HPDE6-E6E7 (cell line): ENCODE measurements around the gene PARD3.
"Not testable (repeated sequence)": the region's sequence is repeated elsewhere in the genome, so short reads cannot be mapped to it uniquely, and the experiment has no call there.

Source experiments
- DNase-seq: peaks from one replicate; pipeline ENCODE4 v3.0.0; 2011; ENCODE audit warnings: missing footprints; ENCODE audit errors: extremely low spot score

Gene PARD3

DNA sequence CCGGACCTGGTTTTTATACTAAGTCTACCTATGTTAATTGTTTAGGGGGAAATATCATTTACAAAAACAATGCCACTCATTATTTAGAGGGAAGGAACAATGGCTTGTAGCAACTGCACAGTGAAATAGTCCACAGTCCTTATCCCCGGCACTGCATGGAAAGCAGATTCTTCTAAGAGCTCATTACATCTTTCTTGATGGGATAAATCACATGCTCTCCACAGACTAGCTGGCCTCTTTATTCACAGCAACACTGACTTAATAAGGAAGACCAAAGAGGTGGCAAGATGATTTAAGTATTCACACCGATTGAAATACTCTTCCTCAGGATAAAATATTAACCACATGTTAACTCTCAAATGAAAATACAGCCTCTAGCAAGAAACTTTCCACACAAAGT is 349.4 kb downstream of the PARD3 start:
- DNase-seq, result no peak

GRCh38 chr10:34464591-34464990 is 350.5 kb downstream of the PARD3 start:
- no peak for DNase-seq

GRCh38 chr10:34464000-34464399 is 351.1 kb downstream of the PARD3 start:
- DNase-seq, result no peak

- DNase-seq, result no peak
These were observed 352.1 kb downstream of the PARD3 start for GRCh38 chr10:34462993-34463392.

DNA sequence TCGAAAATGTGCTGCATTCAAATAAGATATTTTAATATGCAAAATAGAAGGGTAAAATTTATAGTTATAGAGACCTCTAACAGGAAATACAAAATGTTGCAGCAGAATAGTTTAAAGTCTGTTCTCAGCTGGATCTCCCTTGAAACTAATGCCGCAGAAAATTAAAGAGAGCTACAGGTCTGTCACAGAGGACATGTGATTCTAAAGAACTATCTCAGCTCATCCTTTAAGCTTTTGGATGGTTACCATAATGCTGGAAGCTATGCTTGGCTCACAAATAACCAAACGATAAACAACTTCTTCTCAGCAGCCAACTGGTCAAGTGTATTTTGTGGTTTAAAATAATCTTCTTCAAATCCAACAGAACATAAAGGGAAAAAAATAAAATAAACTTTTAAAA is 353.0 kb downstream of the PARD3 start:
- DNase-seq, result no peak

DNA sequence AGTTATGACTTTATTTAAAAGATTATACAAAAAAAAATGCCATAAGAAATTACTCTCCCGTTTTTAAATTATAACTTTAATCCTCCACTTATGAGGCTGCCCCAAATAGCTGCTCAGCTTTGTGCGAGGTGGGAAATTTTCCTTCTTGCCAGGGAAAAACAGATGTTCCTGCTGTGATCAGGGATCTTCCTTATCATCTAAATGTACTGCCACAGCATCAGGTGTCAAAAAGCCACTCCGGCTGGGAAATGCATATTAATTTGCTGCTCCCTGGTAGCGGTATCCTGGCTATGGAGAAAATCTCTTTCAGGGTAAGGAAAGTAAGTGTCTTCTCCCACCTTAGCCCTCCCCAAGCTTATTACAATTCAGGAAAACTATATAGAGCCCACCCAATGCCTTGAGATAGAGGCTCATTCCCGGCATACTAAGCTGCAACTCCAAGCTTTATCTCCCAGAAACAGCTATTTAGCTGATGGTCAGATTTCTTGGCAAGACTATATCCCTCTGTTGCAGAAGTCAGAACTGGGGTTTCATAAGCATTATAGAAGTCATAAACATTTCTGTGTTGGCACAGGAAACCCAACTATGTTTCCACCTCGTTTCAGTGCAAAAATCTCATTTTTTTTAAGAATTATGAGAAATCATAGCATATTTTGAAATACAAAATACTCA is 360.4 kb downstream of the PARD3 start:
- no peak for DNase-seq

GRCh38 chr10:34449836-34450235 is 365.3 kb downstream of the PARD3 start:
- no peak for DNase-seq

DNA sequence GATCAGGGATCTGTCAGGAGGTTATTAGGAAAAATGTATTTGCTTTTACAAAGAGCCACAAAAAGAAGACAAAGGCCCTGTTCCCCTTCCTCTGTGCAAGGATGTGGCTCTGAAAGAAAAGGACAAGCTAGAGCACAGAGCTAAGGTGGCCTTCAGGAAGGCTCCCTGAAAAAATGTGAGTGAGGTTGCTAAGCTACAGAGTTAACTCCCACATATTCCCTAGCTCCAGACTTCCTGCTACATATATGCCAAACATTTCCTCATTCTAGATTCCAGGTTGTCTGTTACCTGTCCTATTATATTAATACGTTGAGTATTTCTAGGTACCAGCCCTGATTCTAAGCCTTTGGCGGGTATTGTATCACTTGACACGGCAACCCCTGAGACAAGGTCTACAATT is 369.0 kb downstream of the PARD3 start:
- DNase-seq, result no peak

DNA sequence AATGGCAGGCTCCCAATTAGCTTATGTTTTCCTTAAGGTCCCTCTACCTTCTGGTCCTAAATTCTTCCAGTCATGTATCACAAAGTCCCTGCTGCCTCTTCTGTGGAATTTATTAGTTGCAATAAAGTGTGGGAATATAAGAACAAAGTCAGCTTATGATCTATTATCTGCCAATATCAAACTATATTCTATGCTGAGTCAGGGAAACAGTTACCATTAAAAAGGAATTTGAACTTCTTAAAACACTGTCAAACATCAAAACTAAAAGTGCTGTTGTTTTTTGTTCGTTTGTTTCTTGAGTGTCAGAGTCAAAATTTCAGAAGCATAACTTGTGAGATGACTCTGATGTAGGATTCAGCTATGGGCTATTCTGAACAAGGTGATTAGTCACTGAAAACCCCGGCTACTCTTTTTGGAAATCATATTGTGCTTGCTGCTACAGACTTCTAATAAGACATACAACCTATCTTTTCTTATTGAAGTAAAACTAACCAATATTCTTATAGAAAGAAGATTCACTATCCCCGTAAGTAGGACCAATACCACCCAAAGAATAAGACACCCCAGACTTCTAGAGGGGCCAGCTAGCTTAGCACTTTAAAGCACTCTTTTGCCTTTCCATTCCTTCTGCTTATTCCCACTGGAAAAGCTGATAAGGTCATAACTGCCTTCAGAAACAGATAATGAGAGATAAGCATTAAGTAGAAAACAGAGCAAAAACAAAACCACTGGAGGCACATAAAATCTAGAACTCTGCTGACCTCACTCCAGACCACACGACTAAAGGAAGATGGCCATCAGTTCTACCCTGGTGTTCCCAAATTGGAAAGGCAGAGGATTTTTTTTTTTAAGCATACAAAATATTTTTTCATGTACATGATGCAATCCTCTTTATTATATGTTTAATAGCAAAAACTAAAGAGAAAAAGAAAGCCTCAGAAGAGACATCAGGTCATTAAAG is 370.6 kb downstream of the PARD3 start:
- DNase-seq, result no peak

GRCh38 chr10:34439386-34439785 is 375.7 kb downstream of the PARD3 start:
- not testable (repeated sequence) for DNase-seq

- no peak for DNase-seq
These were observed 376.4 kb downstream of the PARD3 start for GRCh38 chr10:34438741-34439140.

DNA sequence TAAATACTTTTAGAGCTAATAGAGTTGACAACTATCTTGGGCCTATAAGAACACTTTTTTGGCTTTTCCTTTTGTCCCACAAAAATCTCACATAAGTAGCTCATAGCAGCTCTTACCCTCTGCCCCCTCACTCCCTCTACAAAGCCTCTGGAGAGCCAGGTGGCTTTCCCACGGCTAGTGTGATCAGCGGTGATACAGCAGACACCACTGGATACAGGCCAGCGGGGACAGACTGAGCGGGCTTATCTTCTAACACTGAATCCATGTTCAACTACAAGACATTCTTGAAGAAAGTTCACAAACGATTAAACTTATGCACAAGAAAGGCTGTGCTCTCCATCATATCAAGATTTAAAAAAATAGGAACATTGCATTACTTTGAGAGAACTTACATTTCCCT is 377.2 kb downstream of the PARD3 start:
- no peak for DNase-seq

GRCh38 chr10:34434119-34434594 is 380.9 kb downstream of the PARD3 start:
- DNase-seq, result no peak

GRCh38 chr10:34433241-34434076 is 381.6 kb downstream of the PARD3 start:
- DNase-seq, result no peak

DNA sequence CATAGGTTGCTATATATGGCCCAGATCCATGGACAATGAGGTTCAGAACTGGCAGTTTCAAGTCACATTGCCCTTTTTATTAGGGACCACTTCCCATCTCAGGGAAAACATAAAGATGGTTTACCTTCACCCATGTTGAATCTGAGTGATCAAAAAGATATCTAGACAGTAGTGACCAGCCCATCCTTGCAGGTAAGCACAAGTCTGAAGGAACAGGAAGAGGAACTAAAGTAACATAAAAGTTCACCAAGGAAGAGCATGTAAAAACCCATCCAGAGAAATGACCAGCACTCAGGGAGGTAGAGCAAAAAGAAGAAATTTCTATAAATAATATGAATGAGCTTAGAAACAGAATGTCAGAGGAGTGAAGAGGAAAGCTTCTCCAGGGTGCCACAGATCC is 382.5 kb downstream of the PARD3 start:
- no peak for DNase-seq

- DNase-seq, result no peak
These were observed 384.4 kb downstream of the PARD3 start for GRCh38 chr10:34430685-34431084.

DNA sequence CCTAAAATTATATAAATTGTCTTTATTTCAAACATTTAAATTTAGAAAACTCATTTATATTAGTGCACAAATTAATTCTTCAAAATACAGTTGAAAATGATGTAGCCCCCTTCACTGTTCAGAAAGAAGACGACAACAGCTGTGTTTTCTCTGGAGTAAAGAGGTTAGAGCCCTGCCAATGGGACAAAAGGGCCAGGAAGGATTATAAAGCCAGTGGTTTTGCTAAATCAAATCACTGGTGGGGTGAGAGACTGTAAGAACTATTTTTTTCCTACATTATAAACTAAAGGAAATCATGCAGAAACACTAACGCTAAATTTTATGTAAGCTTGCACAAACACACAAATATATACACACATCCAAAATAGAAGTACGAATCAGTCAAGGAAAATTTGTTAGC is 386.6 kb downstream of the PARD3 start:
- no peak for DNase-seq

GRCh38 chr10:34427911-34428216 is 387.2 kb downstream of the PARD3 start:
- DNase-seq, result no peak

GRCh38 chr10:34427158-34427910 is 387.8 kb downstream of the PARD3 start:
- DNase-seq, result not testable (repeated sequence)

- DNase-seq, result not testable (repeated sequence)
These were observed 388.4 kb downstream of the PARD3 start for GRCh38 chr10:34426538-34427157.

DNA sequence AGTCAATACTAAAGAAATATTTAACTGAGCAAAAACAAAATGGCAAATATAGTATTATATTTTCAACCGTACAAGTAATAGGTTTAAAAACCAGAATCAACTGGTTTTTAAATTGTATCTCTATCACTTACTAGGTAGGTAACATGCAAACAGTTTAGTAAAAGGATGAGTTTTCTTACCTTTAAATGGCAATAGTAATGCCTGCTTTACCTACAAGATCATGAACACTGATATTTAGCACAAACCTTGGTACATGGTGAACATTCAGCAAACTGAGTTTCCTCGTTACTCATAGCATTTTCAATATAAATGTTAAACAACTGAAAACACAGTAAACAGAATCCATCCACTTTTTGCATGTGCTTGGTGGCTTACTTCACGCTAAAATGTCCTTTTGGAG is 389.1 kb downstream of the PARD3 start:
- DNase-seq, result no peak
